Erythroblast (primary cell): ENCODE results near the gene CPT1A.

ENCODE experiments used
- GATA1 ChIP-seq: IDR thresholded peaks from 2 replicates; pipeline ENCODE4 v1.6.1; 2011; ENCODE audit warnings: low read depth, mild to moderate bottlenecking, control low read depth, low read length, moderate library complexity
- POLR2A ChIP-seq: IDR thresholded peaks from 2 replicates; pipeline ENCODE4 v1.6.1; 2011; ENCODE audit warnings: mild to moderate bottlenecking, low read length

DNA sequence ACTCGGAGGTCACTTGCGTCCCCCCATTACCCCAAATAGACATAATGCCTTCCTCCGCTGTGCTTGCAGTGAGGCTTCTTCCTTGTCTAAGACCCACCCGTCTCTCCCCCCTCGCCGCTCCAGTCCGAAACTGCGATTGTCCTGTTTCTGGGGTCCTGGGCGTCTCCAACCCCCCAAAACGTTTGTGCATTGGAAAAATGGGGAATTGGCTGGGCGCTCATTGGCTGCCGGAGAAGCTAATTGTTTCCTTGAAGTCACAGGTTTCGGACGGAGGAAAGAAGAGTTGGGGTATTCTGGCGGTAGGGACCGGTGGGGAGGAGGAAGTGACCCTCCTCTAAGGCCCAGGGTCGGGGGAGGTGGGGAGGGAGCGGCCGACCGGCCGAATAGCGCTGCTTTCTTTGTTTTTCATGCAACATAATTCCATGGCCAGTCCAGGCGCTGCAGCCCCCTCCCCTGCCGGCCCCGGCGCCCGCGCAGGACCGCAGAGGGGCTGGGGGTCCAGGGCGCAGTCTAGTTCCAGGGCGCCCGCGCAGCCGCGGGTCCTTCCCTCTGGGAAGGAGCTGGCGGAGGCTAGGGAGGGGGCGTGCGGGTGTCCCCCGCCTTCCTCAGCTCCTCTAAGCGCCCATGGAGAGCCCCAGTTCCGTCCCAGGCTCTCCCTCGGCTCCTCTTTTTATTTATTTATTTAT, 12.7 kb upstream of the CPT1A start:
- TF ChIP-seq POLR2A, result no peak
- TF ChIP-seq GATA1, result no peak
